Activated naive CD4-positive, alpha-beta T cell treated with anti-CD3 and anti-CD28 coated beads for 36 hours (primary cell): Measurements from ENCODE around the gene RASSF8. TPM values are rescaled to one million over a fixed set of nuclear protein-coding genes. Genes with fewer than 3 reads are reported as not detected.

Experiments
- CTCF ChIA-PET: fragments of 350-600 bp; sonication (Branson Sonifier 250); formaldehyde crosslinking; loops from one replicate; lab custom pipeline; 2021; ENCODE audit warnings: antibody characterized with exemption; lab: Charles Lee
- DNase-seq: peaks from one replicate; pipeline ENCODE4 v3.0.0-alpha.2; 2020
- H3K27ac Mint-ChIP-seq: one replicate; pipeline ENCODE4 v1.8.0; 2021; ENCODE audit warnings: mild to moderate bottlenecking, mixed read lengths
- H3K27me3 Mint-ChIP-seq: one replicate; pipeline ENCODE4 v1.8.0; 2021; ENCODE audit warnings: low read depth, mixed read lengths
- H3K36me3 Mint-ChIP-seq: one replicate; pipeline ENCODE4 v1.8.0; 2021; ENCODE audit warnings: low read depth, mixed read lengths
- H3K4me1 Mint-ChIP-seq: one replicate; pipeline ENCODE4 v1.8.0; 2021; ENCODE audit warnings: low read depth, mixed read lengths
- H3K4me3 Mint-ChIP-seq: one replicate; pipeline ENCODE4 v1.8.0; 2021; ENCODE audit warnings: mild to moderate bottlenecking, moderate library complexity, mixed read lengths
- H3K9me3 Mint-ChIP-seq: one replicate; pipeline ENCODE4 v1.8.0; 2021; ENCODE audit warnings: mixed read lengths
- intact Hi-C: fragments of 100-400 bp; cut with micrococcal nuclease; formaldehyde crosslinking; loops from one replicate; pipeline ENCODE4 v1.15.1; 2023
- total RNA-seq, 2 experiments: library from RNA; stranded (reverse); gene quantifications; one replicate each; pipeline ENCODE4 v1.2.3, GENCODE V29; 2021

RASSF8 gene
- total RNA-seq, 2 experiments from 2014 or later: 0.32 to 0.81 TPM

- no peaks in the 10 kb centered on the region for H3K36me3 Mint-ChIP-seq
- intact Hi-C loops: loop anchor here (5.0 kb wide), 2 partner anchors 197 to 302 kb away; no protein-coding TSS in a partner anchor
- no peak overlapping the region for H3K4me3 Mint-ChIP-seq
- no peak for DNase-seq
- no peak overlapping the region for H3K27ac Mint-ChIP-seq
- peaks cover 23% of the 10 kb centered on the region for H3K4me1 Mint-ChIP-seq
- H3K27me3 Mint-ChIP-seq: peaks cover 65% of the 10 kb centered on the region
- CTCF ChIA-PET: interaction anchor here (0.6 to 0.7 kb wide), 2 partner anchors 406 to 1004 kb away, joined by 4 to 5 read pairs; no protein-coding TSS in a partner anchor
- H3K9me3 Mint-ChIP-seq: no peaks in the 10 kb centered on the region
These were observed 162.2 kb downstream of the RASSF8 start for GRCh38 chr12:26120561-26121274.

GRCh38 chr12:26121323-26122060, 163.0 kb downstream of the RASSF8 start:
- Mint-ChIP-seq H3K4me1 (peaks cover 23% of the 10 kb centered on the region), H3K4me3 (peak overlapping the region; percentile 36), H3K27ac (no peak overlapping the region), H3K36me3 (no peaks in the 10 kb centered on the region), H3K27me3 (peaks cover 65% of the 10 kb centered on the region), H3K9me3 (no peaks in the 10 kb centered on the region)
- CTCF ChIA-PET: interaction anchor here (0.6 to 1.6 kb wide), 7 partner anchors 68 to 1003 kb away, joined by 3 to 5 read pairs (median 3); no protein-coding TSS in a partner anchor
- intact Hi-C loops: loop anchor here (2.0 to 5.0 kb wide), 5 partner anchors 196 to 711 kb away; partner anchors contain the start of gene ITPR2
- DNase-seq: no peak

GRCh38 chr12:26122061-26122680, 163.7 kb downstream of the RASSF8 start:
- Mint-ChIP-seq H3K4me3 (peak overlapping the region; percentile 59), H3K27ac (no peak overlapping the region), H3K27me3 (peaks cover 65% of the 10 kb centered on the region), H3K36me3 (no peaks in the 10 kb centered on the region), H3K9me3 (no peaks in the 10 kb centered on the region), H3K4me1 (peaks cover 23% of the 10 kb centered on the region)
- peak; percentile 9 for DNase-seq
- intact Hi-C loops: loop anchor here (2.0 to 5.0 kb wide), 5 partner anchors 195 to 711 kb away; partner anchors contain the start of gene ITPR2
- CTCF ChIA-PET: interaction anchor here (0.6 to 1.6 kb wide), 3 partner anchors 67 to 579 kb away, joined by 3 read pairs; no protein-coding TSS in a partner anchor

- intact Hi-C loops: loop anchor here (1.0 to 5.0 kb wide), 7 partner anchors 9 to 710 kb away; partner anchors contain the start of gene ITPR2
- Mint-ChIP-seq H3K27me3 (peaks cover 68% of the 10 kb centered on the region), H3K27ac (no peak overlapping the region), H3K4me1 (peaks cover 23% of the 10 kb centered on the region), H3K4me3 (peak overlapping the region; percentile 83), H3K9me3 (no peaks in the 10 kb centered on the region), H3K36me3 (no peaks in the 10 kb centered on the region)
- DNase-seq: peak; percentile 69
- CTCF ChIA-PET: interaction anchor here (0.6 to 1.6 kb wide), 4 partner anchors 7 to 579 kb away, joined by 3 to 4 read pairs (median 3); no protein-coding TSS in a partner anchor
These were observed 164.4 kb downstream of the RASSF8 start for GRCh38 chr12:26122681-26123481.

- CTCF ChIA-PET: interaction anchor here (0.6 to 1.6 kb wide), 4 partner anchors 8 to 491 kb away, joined by 3 to 4 read pairs (median 3); no protein-coding TSS in a partner anchor
- peaks cover 23% of the 10 kb centered on the region for H3K4me1 Mint-ChIP-seq
- no peaks in the 10 kb centered on the region for H3K36me3 Mint-ChIP-seq
- H3K9me3 Mint-ChIP-seq: no peaks in the 10 kb centered on the region
- peaks cover 68% of the 10 kb centered on the region for H3K27me3 Mint-ChIP-seq
- no peak for DNase-seq
- no peak overlapping the region for H3K27ac Mint-ChIP-seq
- H3K4me3 Mint-ChIP-seq: peak overlapping the region; percentile 83
- intact Hi-C loops: loop anchor here (1.0 to 5.0 kb wide), 7 partner anchors 9 to 709 kb away; partner anchors contain the start of gene ITPR2
These were observed 165.0 kb downstream of the RASSF8 start for GRCh38 chr12:26123482-26123980.

GRCh38 chr12:26124446-26125399, 166.2 kb downstream of the RASSF8 start, which contains the start of gene BHLHE41:
Gene BHLHE41 (minus strand): TSS chr12:26125037. CDS start chr12:26124779, 258 bp downstream.
- peak; percentile 16 for DNase-seq
- no peak within 1 kb of the TSS for H3K27ac Mint-ChIP-seq
- peaks cover 23% of the 10 kb centered on the region for H3K4me1 Mint-ChIP-seq
- no peaks in the 10 kb centered on the region for H3K9me3 Mint-ChIP-seq
- CTCF ChIA-PET: interaction anchor here (0.9 to 1.2 kb wide), 2 partner anchors 9 to 490 kb away, joined by 3 to 4 read pairs; no protein-coding TSS in a partner anchor
- peak within 1 kb of the TSS; percentile 82 for H3K4me3 Mint-ChIP-seq
- no peaks in the 10 kb centered on the region for H3K36me3 Mint-ChIP-seq
- peaks cover 67% of the 10 kb centered on the region for H3K27me3 Mint-ChIP-seq
- intact Hi-C loops: loop anchor here (2.0 to 5.0 kb wide), 4 partner anchors 166 to 890 kb away; partner anchors contain the start of genes RASSF8 and TM7SF3

- Mint-ChIP-seq H3K9me3 (no peaks in the 10 kb centered on the region), H3K4me1 (peaks cover 23% of the 10 kb centered on the region), H3K27me3 (peaks cover 69% of the 10 kb centered on the region), H3K4me3 (peak overlapping the region; percentile 82), H3K27ac (no peak overlapping the region), H3K36me3 (no peaks in the 10 kb centered on the region)
- peak; percentile 53 for DNase-seq
- CTCF ChIA-PET: no interaction called here
- intact Hi-C loops: loop anchor here (2.0 kb wide), 2 partner anchors 167 to 889 kb away; partner anchors contain the start of genes RASSF8 and TM7SF3
These were observed 167.2 kb downstream of the RASSF8 start for GRCh38 chr12:26125400-26126339.

GRCh38 chr12:26126340-26127284, 168.1 kb downstream of the RASSF8 start:
- intact Hi-C loops: no loop called here
- Mint-ChIP-seq H3K27ac (no peak overlapping the region), H3K4me1 (peaks cover 21% of the 10 kb centered on the region), H3K4me3 (peak overlapping the region; percentile 82), H3K9me3 (no peaks in the 10 kb centered on the region), H3K27me3 (peaks cover 68% of the 10 kb centered on the region), H3K36me3 (no peaks in the 10 kb centered on the region)
- CTCF ChIA-PET: no interaction called here
- peak; percentile 37 for DNase-seq

GRCh38 chr12:26127404-26127803, 168.9 kb downstream of the RASSF8 start:
- H3K36me3 Mint-ChIP-seq: no peaks in the 10 kb centered on the region
- intact Hi-C loops: no loop called here
- H3K27me3 Mint-ChIP-seq: peaks cover 65% of the 10 kb centered on the region
- no peak overlapping the region for H3K4me3 Mint-ChIP-seq
- DNase-seq: no peak
- peaks cover 21% of the 10 kb centered on the region for H3K4me1 Mint-ChIP-seq
- H3K27ac Mint-ChIP-seq: no peak overlapping the region
- CTCF ChIA-PET: interaction anchor here (1.8 kb wide), 1 partner anchor 8 kb away, joined by 5 read pairs; no protein-coding TSS in a partner anchor
- H3K9me3 Mint-ChIP-seq: no peaks in the 10 kb centered on the region
